ENCODE data around the gene SRRM4. TPM values are rescaled to one million over a fixed set of nuclear protein-coding genes. Genes with fewer than 3 reads are reported as not detected.

Gene SRRM4
- total and polyA plus RNA-seq, 3 donors from 2014 or later, result 0.37 to 1.4 (median 0.79) TPM

GRCh38 chr12:119071638-119072231, 90.4 kb downstream of the SRRM4 start:
- intact Hi-C loops (cut with DNase I; ENCODE audit: low total_unique reads), result no loop called here
- H3K27me3 ChIP-seq, result no peaks in the 10 kb centered on the region
- TF ChIP-seq POLR2A (IDR thresholded peaks at IDR 0.05), result no peak
- no peak for TF ChIP-seq CTCF (IDR thresholded peaks at IDR 0.05)

GRCh38 chr12:119072440-119072839, 91.1 kb downstream of the SRRM4 start:
- no peaks in the 10 kb centered on the region for H3K9me3 ChIP-seq
- intact Hi-C loops (cut with DNase I; ENCODE audit: low total_unique reads), result no loop called here
- TF ChIP-seq POLR2A (IDR thresholded peaks at IDR 0.05) (no peak), CTCF (IDR thresholded peaks at IDR 0.05) (no peak)
- H3K4me1 ChIP-seq, result no peaks in the 10 kb centered on the region
- no peaks in the 10 kb centered on the region for H3K27me3 ChIP-seq
- no peak overlapping the region for H3K4me3 ChIP-seq
- no peak for DNase-seq
- 32 to 39% methylated on average over 6 of the region's 6 CpGs for WGBS, 2 donors
- no peaks in the 10 kb centered on the region for H3K36me3 ChIP-seq (ENCODE audit: low read depth, missing control alignments)
- H3K27ac ChIP-seq, result no peak overlapping the region

More at GRCh38 chr12:119071638-119072231, 90.4 kb downstream of the SRRM4 start:
- H3K4me3 ChIP-seq, result no peak overlapping the region
- no peaks in the 10 kb centered on the region for H3K36me3 ChIP-seq (ENCODE audit: low read depth, missing control alignments)
- no peak for DNase-seq
- 85 to 89% methylated on average over 5 of the region's 5 CpGs for WGBS, 2 donors
- H3K4me1 ChIP-seq, result no peaks in the 10 kb centered on the region
- H3K9me3 ChIP-seq, result no peaks in the 10 kb centered on the region
- no peak overlapping the region for H3K27ac ChIP-seq

- no peaks in the 10 kb centered on the region for H3K4me1 ChIP-seq
- no peak overlapping the region for H3K27ac ChIP-seq
- no peaks in the 10 kb centered on the region for H3K27me3 ChIP-seq
- H3K36me3 ChIP-seq (ENCODE audit: low read depth, missing control alignments), result no peaks in the 10 kb centered on the region
- TF ChIP-seq CTCF (IDR thresholded peaks at IDR 0.05), result no peak
- TF ChIP-seq POLR2A (IDR thresholded peaks at IDR 0.05), result no peak
- WGBS, 2 donors, result 51 to 62% methylated on average over 3 of the region's 3 CpGs
- H3K9me3 ChIP-seq, result no peaks in the 10 kb centered on the region
- no peak for DNase-seq
- no peak overlapping the region for H3K4me3 ChIP-seq
- intact Hi-C loops (cut with DNase I; ENCODE audit: low total_unique reads), result no loop called here
Observed at GRCh38 chr12:119075222-119075787, 94.0 kb downstream of the SRRM4 start.

- no peak for DNase-seq
- Histone ChIP-seq H3K9me3 (no peaks in the 10 kb centered on the region), H3K4me3 (no peak overlapping the region), H3K4me1 (no peaks in the 10 kb centered on the region), H3K27me3 (no peaks in the 10 kb centered on the region), H3K36me3 (ENCODE audit: low read depth, missing control alignments) (no peaks in the 10 kb centered on the region), H3K27ac (no peak overlapping the region)
- intact Hi-C loops (cut with DNase I; ENCODE audit: low total_unique reads), result no loop called here
- TF ChIP-seq CTCF (IDR thresholded peaks at IDR 0.05) (no peak), POLR2A (IDR thresholded peaks at IDR 0.05) (no peak)
- WGBS, 2 donors, result 81 to 92% methylated on average over 2 of the region's 2 CpGs
Observed at GRCh38 chr12:119075918-119076317, 94.6 kb downstream of the SRRM4 start.

GRCh38 chr12:119079530-119079929, 98.2 kb downstream of the SRRM4 start:
- no peak for DNase-seq
- Histone ChIP-seq H3K36me3 (ENCODE audit: low read depth, missing control alignments) (no peaks in the 10 kb centered on the region), H3K4me1 (no peaks in the 10 kb centered on the region), H3K27ac (no peak overlapping the region), H3K9me3 (no peaks in the 10 kb centered on the region), H3K4me3 (no peak overlapping the region), H3K27me3 (no peaks in the 10 kb centered on the region)
- no peak for TF ChIP-seq POLR2A (IDR thresholded peaks at IDR 0.05)
- no peak for TF ChIP-seq CTCF (IDR thresholded peaks at IDR 0.05)
- intact Hi-C loops (cut with DNase I; ENCODE audit: low total_unique reads), result no loop called here
- 79 to 84% methylated on average over 8 of the region's 8 CpGs for WGBS, 2 donors

Measured in testis (tissue), 3 donors.